ENCODE results near the gene ACTL7A. TPM values are rescaled to one million over a fixed set of nuclear protein-coding genes. Genes with fewer than 3 reads are reported as not detected.

ACTL7A gene
- total and polyA plus RNA-seq, 3 donors from 2014 or later, result 74.9 to 292 (median 168) TPM

GRCh38 chr9:108877524-108877923 lies 15.5 kb downstream of the ACTL7A start:
- intact Hi-C loops (cut with DNase I; ENCODE audit: low total_unique reads), result no loop called here
- TF ChIP-seq POLR2A (IDR thresholded peaks at IDR 0.05) (no peak), CTCF (IDR thresholded peaks at IDR 0.05) (no peak)
- Histone ChIP-seq H3K27ac (no peak overlapping the region), H3K4me3 (no peak overlapping the region), H3K27me3 (no peaks in the 10 kb centered on the region), H3K9me3 (no peaks in the 10 kb centered on the region), H3K4me1 (no peaks in the 10 kb centered on the region), H3K36me3 (ENCODE audit: low read depth, missing control alignments) (no peaks in the 10 kb centered on the region)
- 89 to 93% methylated on average over 2 of the region's 2 CpGs for WGBS, 2 donors
- no peak for DNase-seq

- Histone ChIP-seq H3K27me3 (no peaks in the 10 kb centered on the region), H3K4me3 (no peak overlapping the region), H3K9me3 (no peaks in the 10 kb centered on the region), H3K27ac (no peak overlapping the region), H3K4me1 (peaks cover 7% of the 10 kb centered on the region), H3K36me3 (ENCODE audit: low read depth, missing control alignments) (no peaks in the 10 kb centered on the region)
- no peak for TF ChIP-seq CTCF (IDR thresholded peaks at IDR 0.05)
- TF ChIP-seq POLR2A (IDR thresholded peaks at IDR 0.05), result no peak
- 82 to 83% methylated on average over 3 of the region's 3 CpGs for WGBS, 2 donors
- DNase-seq, result no peak
- intact Hi-C loops (cut with DNase I; ENCODE audit: low total_unique reads), result no loop called here
Observed at GRCh38 chr9:108880738-108881316, 18.8 kb downstream of the ACTL7A start.

- DNase-seq, result no peak
- no peak overlapping the region for H3K4me3 ChIP-seq
- peaks cover 21% of the 10 kb centered on the region for H3K4me1 ChIP-seq
- no peaks in the 10 kb centered on the region for H3K27me3 ChIP-seq
- intact Hi-C loops (cut with DNase I; ENCODE audit: low total_unique reads), result no loop called here
- H3K9me3 ChIP-seq, result no peaks in the 10 kb centered on the region
- WGBS, 2 donors, result 88 to 95% methylated on average over 6 of the region's 6 CpGs
- TF ChIP-seq CTCF (IDR thresholded peaks at IDR 0.05), result no peak
- TF ChIP-seq POLR2A (IDR thresholded peaks at IDR 0.05), result no peak
- no peak overlapping the region for H3K27ac ChIP-seq
- H3K36me3 ChIP-seq (ENCODE audit: low read depth, missing control alignments), result no peaks in the 10 kb centered on the region
Observed at GRCh38 chr9:108882052-108882888, 20.2 kb downstream of the ACTL7A start.

- 92 to 94% methylated on average over 3 of the region's 3 CpGs for WGBS, 2 donors
- Histone ChIP-seq H3K9me3 (no peaks in the 10 kb centered on the region), H3K27ac (no peak overlapping the region), H3K4me3 (no peak overlapping the region), H3K27me3 (no peaks in the 10 kb centered on the region), H3K36me3 (ENCODE audit: low read depth, missing control alignments) (no peaks in the 10 kb centered on the region), H3K4me1 (peaks cover 23% of the 10 kb centered on the region)
- intact Hi-C loops (cut with DNase I; ENCODE audit: low total_unique reads), result no loop called here
- DNase-seq, result no peak
- TF ChIP-seq CTCF (IDR thresholded peaks at IDR 0.05) (no peak), POLR2A (IDR thresholded peaks at IDR 0.05) (no peak)
Observed at GRCh38 chr9:108883085-108883484, 21.0 kb downstream of the ACTL7A start.
